Measurements from ENCODE around the gene KANTR. TPM values are rescaled to one million over a fixed set of nuclear protein-coding genes. Genes with fewer than 3 reads are reported as not detected.

KANTR gene
- total RNA-seq, 6 experiments from 2014 or later, result 2.2 to 6.1 (median 4.0) TPM

DNA sequence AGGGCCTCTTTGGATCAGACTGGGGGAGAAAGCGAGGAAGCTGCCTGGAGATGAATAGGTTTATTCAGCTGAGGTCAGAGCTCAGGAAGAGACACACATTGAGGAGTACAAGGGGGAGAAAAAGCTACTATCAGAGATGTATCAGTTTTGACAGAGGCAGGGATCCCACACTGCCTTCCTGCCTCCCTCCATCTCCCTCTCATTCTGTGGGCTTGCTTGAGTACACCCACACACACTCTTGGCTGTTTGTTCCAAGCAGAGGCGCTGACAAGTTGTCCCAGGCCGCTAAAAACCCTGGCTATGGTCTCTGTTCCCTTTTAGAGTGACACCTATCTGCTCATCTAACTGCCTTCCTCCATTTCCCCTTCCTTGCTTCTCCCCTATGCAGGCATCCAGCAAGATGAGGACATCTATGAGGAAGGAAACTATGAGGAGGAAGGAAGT is 6.5 kb upstream of the KANTR start:
- WGBS (ENCODE audit: insufficient coverage, low coverage, low lambda C conversion rate, missing lambda C conversion rate), result 46% methylated on average over 2 of the region's 3 CpGs
- H3K4me3 ChIP-seq, result no peak overlapping the region
- H3K4me1 ChIP-seq, result peaks cover 0 to 3% (median 0%) of the 10 kb centered on the region in 4 donors
- TF ChIP-seq, protein P1, sequence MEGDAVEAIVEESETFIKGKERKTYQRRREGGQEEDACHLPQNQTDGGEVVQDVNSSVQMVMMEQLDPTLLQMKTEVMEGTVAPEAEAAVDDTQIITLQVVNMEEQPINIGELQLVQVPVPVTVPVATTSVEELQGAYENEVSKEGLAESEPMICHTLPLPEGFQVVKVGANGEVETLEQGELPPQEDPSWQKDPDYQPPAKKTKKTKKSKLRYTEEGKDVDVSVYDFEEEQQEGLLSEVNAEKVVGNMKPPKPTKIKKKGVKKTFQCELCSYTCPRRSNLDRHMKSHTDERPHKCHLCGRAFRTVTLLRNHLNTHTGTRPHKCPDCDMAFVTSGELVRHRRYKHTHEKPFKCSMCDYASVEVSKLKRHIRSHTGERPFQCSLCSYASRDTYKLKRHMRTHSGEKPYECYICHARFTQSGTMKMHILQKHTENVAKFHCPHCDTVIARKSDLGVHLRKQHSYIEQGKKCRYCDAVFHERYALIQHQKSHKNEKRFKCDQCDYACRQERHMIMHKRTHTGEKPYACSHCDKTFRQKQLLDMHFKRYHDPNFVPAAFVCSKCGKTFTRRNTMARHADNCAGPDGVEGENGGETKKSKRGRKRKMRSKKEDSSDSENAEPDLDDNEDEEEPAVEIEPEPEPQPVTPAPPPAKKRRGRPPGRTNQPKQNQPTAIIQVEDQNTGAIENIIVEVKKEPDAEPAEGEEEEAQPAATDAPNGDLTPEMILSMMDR (IDR thresholded peaks at IDR 0.05), result no peak
- TF ChIP-seq POLR2A (IDR thresholded peaks at IDR 0.05), result no peak
- H3K27ac ChIP-seq, result no peak overlapping the region
- H3K36me3 ChIP-seq, result no peaks in the 10 kb centered on the region
- intact Hi-C loops (cut with DNase I), result no loop called here
- DNase-seq, result no peak
- no peaks in the 10 kb centered on the region for H3K27me3 ChIP-seq
- H3K9me3 ChIP-seq, result no peaks in the 10 kb centered on the region
- no peak for ATAC-seq

- TF ChIP-seq, protein P1 (IDR thresholded peaks at IDR 0.05), result no peak
- TF ChIP-seq POLR2A (IDR thresholded peaks at IDR 0.05), result no peak
- ATAC-seq, result peak; percentile 82 to 88 (median 84)
Measured at GRCh38 chrX:53088136-53088974, 5.6 kb upstream of the KANTR start.

GRCh38 chrX:53089224-53089842 is 4.6 kb upstream of the KANTR start:
- peak; percentile 23 to 37 (median 32) for ATAC-seq
- H3K9me3 ChIP-seq, result no peaks in the 10 kb centered on the region
- WGBS (ENCODE audit: insufficient coverage, low coverage, low lambda C conversion rate, missing lambda C conversion rate), result 14% methylated on average over 11 of the region's 11 CpGs
- H3K36me3 ChIP-seq, result no peaks in the 10 kb centered on the region
- no peaks in the 10 kb centered on the region for H3K4me1 ChIP-seq
- intact Hi-C loops (cut with DNase I), result no loop called here
- no peaks in the 10 kb centered on the region for H3K27me3 ChIP-seq
- TF ChIP-seq, protein P1 (IDR thresholded peaks at IDR 0.05), result peak; percentile 68 to 82 (median 80)
- no peak for TF ChIP-seq POLR2A (IDR thresholded peaks at IDR 0.05)
- peak overlapping the region; percentile 19 to 48 (median 25) for H3K4me3 ChIP-seq
- H3K27ac ChIP-seq, result peak overlapping the region in 2 of 3 donors; percentile 59 to 74
- DNase-seq, result no peak

More at GRCh38 chrX:53088136-53088974, 5.6 kb upstream of the KANTR start:
- Histone ChIP-seq H3K4me1 (peaks cover 0 to 3% (median 0%) of the 10 kb centered on the region in 4 donors), H3K27ac (peak overlapping the region in 2 of 3 donors; percentile 59 to 74), H3K27me3 (no peaks in the 10 kb centered on the region), H3K9me3 (no peaks in the 10 kb centered on the region), H3K4me3 (peak overlapping the region; percentile 19 to 48 (median 25)), H3K36me3 (no peaks in the 10 kb centered on the region)
- intact Hi-C loops (cut with DNase I), result no loop called here
- peak; percentile 74 to 80 (median 78) for DNase-seq
- WGBS (ENCODE audit: insufficient coverage, low coverage, low lambda C conversion rate, missing lambda C conversion rate), result 35% methylated on average over 29 of the region's 51 CpGs

DNA sequence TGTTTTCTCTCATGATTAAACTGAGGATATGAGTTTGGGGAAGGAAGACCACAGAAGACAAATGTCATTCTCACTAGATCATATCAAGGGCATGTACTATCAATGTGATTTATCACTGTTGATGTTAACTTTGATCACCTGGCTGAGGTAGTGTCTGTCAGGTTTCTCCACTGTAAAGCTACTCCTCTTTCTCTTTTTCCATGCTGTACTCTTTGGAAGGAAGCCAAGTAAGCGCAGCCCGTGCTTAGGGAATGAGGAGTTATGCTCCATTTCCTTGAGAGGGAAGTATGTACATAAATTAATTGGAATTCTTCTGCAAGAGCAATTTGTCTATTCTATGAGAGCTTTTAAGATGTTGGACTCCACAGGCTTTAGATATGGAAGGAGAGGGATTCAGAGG is 4.0 kb upstream of the KANTR start:
- Histone ChIP-seq H3K4me1 (no peaks in the 10 kb centered on the region), H3K36me3 (no peaks in the 10 kb centered on the region), H3K27ac (no peak overlapping the region), H3K27me3 (no peaks in the 10 kb centered on the region), H3K4me3 (no peak overlapping the region), H3K9me3 (no peaks in the 10 kb centered on the region)
- ATAC-seq (no peak), DNase-seq (no peak)
- intact Hi-C loops (cut with DNase I), result no loop called here
- WGBS (ENCODE audit: insufficient coverage, low coverage, low lambda C conversion rate, missing lambda C conversion rate), result 86% methylated on average over 1 of the region's 2 CpGs
- no peak for TF ChIP-seq POLR2A (IDR thresholded peaks at IDR 0.05)
- TF ChIP-seq, protein P1 (IDR thresholded peaks at IDR 0.05), result no peak

Measured in right lobe of liver (tissue), 6 donors.